Measurements from ENCODE around the gene LPP. TPM values are rescaled to one million over a fixed set of nuclear protein-coding genes. Genes with fewer than 3 reads are reported as not detected.

The LPP gene
- total and polyA plus RNA-seq, 2 of the 4 experiments (the other 2 are of a cell fraction): 16.0 to 130 TPM

- H3K9me1 ChIP-seq (ENCODE audit: insufficient read depth, low read length): peaks cover 34% of the 10 kb centered on the region
- H2BK120ac ChIP-seq (ENCODE audit: low read depth, low read length): peak overlapping the region; percentile 3; the same call in 1 of the 2 replicates
- H3K27ac ChIP-seq (ENCODE audit: insufficient read depth, low read length): peak overlapping the region; percentile 36; the same call in 1 of the 2 replicates
- peaks cover 20 to 76% of the 10 kb centered on the region in 2 experiments for H3K79me1 ChIP-seq (ENCODE audit: low read depth in 1 of 2, low read length in 2 of 2)
- H2AFZ ChIP-seq (replicated peaks; ENCODE audit: low read length, poor library complexity): no peak overlapping the region
- no peaks in the 10 kb centered on the region for H3K27me3 ChIP-seq (ENCODE audit: control insufficient read depth, insufficient read depth, low read length)
- 0 out of 2 replicates have a peak overlapping the region, but pooled peaks have one; percentile 15 for H3K14ac ChIP-seq (replicated peaks; ENCODE audit: low read depth, low read length)
- H2AK5ac ChIP-seq (ENCODE audit: low read depth, low read length): peak overlapping the region; percentile 3; the same call in 1 of the 2 replicates
- peak; percentile 73 for DNase-seq
- no peaks in the 10 kb centered on the region for H3K9me3 ChIP-seq (ENCODE audit: control insufficient read depth, insufficient read depth, low read length)
- H2BK20ac ChIP-seq (ENCODE audit: low read depth, low read length): 0 out of 2 replicates have a peak overlapping the region, but pooled peaks have one; percentile 6
- intact Hi-C loops (cut with micrococcal nuclease) (no loop called here), dilution Hi-C loops (cut with HindIII; ENCODE audit: low sequenced_read_pairs, unreplicated experiment) (no loop called here), in situ Hi-C loops (cut with MboI; ENCODE audit: low sequenced_read_pairs) (no loop called here)
- no peak overlapping the region for H3K9ac ChIP-seq (ENCODE audit: low read depth, low read length)
- H4K20me1 ChIP-seq (ENCODE audit: insufficient read depth, low read length): peaks cover 73% of the 10 kb centered on the region
- H3K4me3 ChIP-seq (ENCODE audit: insufficient read depth, low read depth, low read length): no peak overlapping the region
- no peak for TF ChIP-seq MAZ (IDR thresholded peaks at IDR 0.05; ENCODE audit: borderline replicate concordance, low read depth, low read length)
- TF ChIP-seq MXI1 (IDR thresholded peaks at IDR 0.05; ENCODE audit: borderline replicate concordance, low read depth, low read length): no peak
- no peak for TF ChIP-seq MAFK (IDR thresholded peaks at IDR 0.05; ENCODE audit: low read depth, low read length)
- TF ChIP-seq SMC3 (IDR thresholded peaks at IDR 0.05; ENCODE audit: low read depth, low read length): no peak
- TF ChIP-seq RCOR1 (IDR thresholded peaks at IDR 0.05; ENCODE audit: insufficient replicate concordance, low read length): no peak
- no peak for TF ChIP-seq RAD21 (IDR thresholded peaks at IDR 0.05; ENCODE audit: low read length)
- TF ChIP-seq FOS (IDR thresholded peaks at IDR 0.05; ENCODE audit: low read depth, low read length): no peak
- TF ChIP-seq BHLHE40 (IDR thresholded peaks at IDR 0.05; ENCODE audit: low read depth, low read length): no peak
- no peak for TF ChIP-seq CTCF (conservative IDR thresholded peaks at IDR 0.05; ENCODE audit: low read depth, low read length)
- H4K91ac ChIP-seq (ENCODE audit: insufficient read depth, low read depth, low read length): no peak overlapping the region
- H3K4ac ChIP-seq (ENCODE audit: low read depth, low read length): peak overlapping the region; percentile 19
- POLR2A ChIA-PET (ENCODE audit: unreplicated experiment): no interaction called here
- CTCF ChIA-PET: interaction anchor here (0.6 kb wide), 1 partner anchor 470 kb away, joined by 3 read pairs; no protein-coding TSS in a partner anchor
- peak; percentile 58 for ATAC-seq (ENCODE audit: low read depth)
- no peak overlapping the region for H3K56ac ChIP-seq (ENCODE audit: extremely low read depth, insufficient read depth, low read length)
- peaks cover 24% of the 10 kb centered on the region for H3K36me3 ChIP-seq (ENCODE audit: control insufficient read depth, insufficient read depth, low read length)
- H2AK9ac ChIP-seq (replicated peaks; ENCODE audit: low read depth, low read length, poor library complexity): peak overlapping the region; percentile 6
- H4K8ac ChIP-seq (ENCODE audit: low read depth in 2 of 2, low read length in 2 of 2): peak overlapping the region in 1 of 2 experiments; percentile 44; a peak in 1 of 4 replicates
- H3K4me2 ChIP-seq (ENCODE audit: low read depth, low read length): peak overlapping the region; percentile 15; the same call in 1 of the 2 replicates
- BruUV-seq (replicated peaks): no TSS peak
- peak overlapping the region; percentile 1; the same call in 1 of the 3 replicates for H2BK15ac ChIP-seq (ENCODE audit: low read depth, low read length)
- H3K23ac ChIP-seq (ENCODE audit: low read depth, low read length): peak overlapping the region; percentile 2; the same call in 1 of the 2 replicates
- WGBS, 2 experiments (ENCODE audit: extremely low coverage in 2 of 2, insufficient read length in 1 of 2): no CpG with 5 or more reads among the region's 6 CpGs
- H4K5ac ChIP-seq (ENCODE audit: low read depth, low read length): no peak overlapping the region
- peak overlapping the region; percentile 7 for H2BK5ac ChIP-seq (ENCODE audit: low read depth, low read length, poor library complexity, severe bottlenecking)
- peaks cover 25% of the 10 kb centered on the region for H3K4me1 ChIP-seq (ENCODE audit: control insufficient read depth, insufficient read depth, low read length)
- H3K18ac ChIP-seq (ENCODE audit: low read depth, low read length): 0 out of 2 replicates have a peak overlapping the region, but pooled peaks have one; percentile 4
Observed at GRCh38 chr3:188220097-188220788, 66.3 kb downstream of the LPP start.
